ENCODE data around the gene BSND.

DNA sequence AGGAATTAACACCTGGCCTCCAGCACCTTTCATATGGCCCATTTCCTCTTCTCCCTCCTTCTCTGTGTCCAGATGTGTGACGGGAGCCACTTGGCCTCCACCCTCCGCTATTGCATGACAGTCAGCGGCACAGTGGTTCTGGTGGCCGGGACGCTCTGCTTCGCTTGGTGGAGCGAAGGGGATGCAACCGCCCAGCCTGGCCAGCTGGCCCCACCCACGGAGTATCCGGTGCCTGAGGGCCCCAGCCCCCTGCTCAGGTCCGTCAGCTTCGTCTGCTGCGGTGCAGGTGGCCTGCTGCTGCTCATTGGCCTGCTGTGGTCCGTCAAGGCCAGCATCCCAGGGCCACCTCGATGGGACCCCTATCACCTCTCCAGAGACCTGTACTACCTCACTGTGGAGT lies 12.7 kb upstream of the BSND start:
- no peak for TF ChIP-seq POLR2A (IDR thresholded peaks at IDR 0.05)
- TF ChIP-seq, protein P1, sequence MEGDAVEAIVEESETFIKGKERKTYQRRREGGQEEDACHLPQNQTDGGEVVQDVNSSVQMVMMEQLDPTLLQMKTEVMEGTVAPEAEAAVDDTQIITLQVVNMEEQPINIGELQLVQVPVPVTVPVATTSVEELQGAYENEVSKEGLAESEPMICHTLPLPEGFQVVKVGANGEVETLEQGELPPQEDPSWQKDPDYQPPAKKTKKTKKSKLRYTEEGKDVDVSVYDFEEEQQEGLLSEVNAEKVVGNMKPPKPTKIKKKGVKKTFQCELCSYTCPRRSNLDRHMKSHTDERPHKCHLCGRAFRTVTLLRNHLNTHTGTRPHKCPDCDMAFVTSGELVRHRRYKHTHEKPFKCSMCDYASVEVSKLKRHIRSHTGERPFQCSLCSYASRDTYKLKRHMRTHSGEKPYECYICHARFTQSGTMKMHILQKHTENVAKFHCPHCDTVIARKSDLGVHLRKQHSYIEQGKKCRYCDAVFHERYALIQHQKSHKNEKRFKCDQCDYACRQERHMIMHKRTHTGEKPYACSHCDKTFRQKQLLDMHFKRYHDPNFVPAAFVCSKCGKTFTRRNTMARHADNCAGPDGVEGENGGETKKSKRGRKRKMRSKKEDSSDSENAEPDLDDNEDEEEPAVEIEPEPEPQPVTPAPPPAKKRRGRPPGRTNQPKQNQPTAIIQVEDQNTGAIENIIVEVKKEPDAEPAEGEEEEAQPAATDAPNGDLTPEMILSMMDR (IDR thresholded peaks at IDR 0.05): no peak
- TF ChIP-seq POLR2AphosphoS5 (IDR thresholded peaks at IDR 0.05): no peak
- TF ChIP-seq EP300 (IDR thresholded peaks at IDR 0.05): no peak

Data from upper lobe of left lung (tissue), 4 donors.